Measurements from ENCODE around the gene C19orf47. TPM values are rescaled to one million over a fixed set of nuclear protein-coding genes. Genes with fewer than 3 reads are reported as not detected.
"Not testable (repeated sequence)": the region's sequence is repeated elsewhere in the genome, so short reads cannot be mapped to it uniquely, and the experiment has no call there.

Gene C19orf47
- polyA plus RNA-seq, 1 donor from 2014 or later = 22.8 TPM

DNA sequence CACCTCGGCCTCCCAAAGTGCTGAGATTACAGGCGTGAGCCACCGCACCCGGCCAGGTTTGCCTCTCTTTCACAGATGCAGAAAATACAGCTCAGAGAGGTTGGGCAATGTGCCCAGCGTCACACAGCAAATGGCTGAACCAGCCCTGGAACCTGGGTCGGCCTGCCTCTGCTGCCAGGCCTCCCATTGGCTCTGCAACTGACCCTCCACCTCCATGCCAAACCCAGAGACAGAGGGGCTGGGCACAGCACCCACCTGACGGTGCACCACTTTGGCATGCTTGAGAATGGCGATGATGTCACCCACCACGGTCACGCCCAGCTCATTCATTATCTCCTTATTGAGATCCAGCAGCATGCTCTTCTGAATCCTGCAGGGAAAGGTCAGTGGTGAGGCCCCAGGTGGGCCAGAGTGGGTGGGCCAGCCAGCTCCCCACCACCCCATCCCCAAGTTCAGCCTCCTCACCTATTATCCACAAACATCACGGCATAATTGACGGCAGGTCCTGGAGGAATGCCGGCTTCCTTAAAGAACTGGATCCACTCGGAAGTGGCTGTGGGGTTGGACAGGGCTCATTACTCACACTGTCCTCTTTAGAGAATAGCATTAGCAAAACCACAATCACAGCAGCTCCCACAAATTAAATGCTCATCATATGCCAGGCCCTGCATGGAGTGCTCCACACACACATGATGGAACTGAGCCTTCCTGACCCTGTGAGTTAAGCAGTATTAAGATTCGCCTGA is 12.2 kb downstream of the C19orf47 start:
- no peaks in the 10 kb centered on the region for H3K9me3 ChIP-seq (ENCODE audit: low read length)
- H4K20me1 ChIP-seq (ENCODE audit: insufficient read depth) = no peaks in the 10 kb centered on the region
- H2AFZ ChIP-seq (ENCODE audit: low read depth, low read length) = no peak overlapping the region
- no peak overlapping the region for H3K9ac ChIP-seq (ENCODE audit: low read length)
- H3K4me3 ChIP-seq (ENCODE audit: low read length) = no peak overlapping the region
- H3F3A ChIP-seq (ENCODE audit: insufficient read depth, low read length, poor library complexity, severe bottlenecking) = no peaks in the 10 kb centered on the region
- TF ChIP-seq TAF1 (IDR thresholded peaks at IDR 0.05; ENCODE audit: low read depth) = no peak
- no peak for TF ChIP-seq POLR2AphosphoS5 (IDR thresholded peaks at IDR 0.05)
- TF ChIP-seq SMC3 (conservative IDR thresholded peaks at IDR 0.05; ENCODE audit: poor library complexity) = no peak
- H3K36me3 ChIP-seq (ENCODE audit: insufficient read depth, low read length) = no peaks in the 10 kb centered on the region
- H3K79me2 ChIP-seq (replicated peaks; ENCODE audit: insufficient read depth, low read length) = no peaks in the 10 kb centered on the region
- no peaks in the 10 kb centered on the region for H3K9me2 ChIP-seq (ENCODE audit: insufficient read depth, low read length)
- H3K4me2 ChIP-seq (ENCODE audit: low read length) = no peak overlapping the region
- H3K27me3 ChIP-seq (ENCODE audit: insufficient read depth, low read depth, low read length) = no peaks in the 10 kb centered on the region
- H3K27ac ChIP-seq (ENCODE audit: low read length) = no peak overlapping the region

DNA sequence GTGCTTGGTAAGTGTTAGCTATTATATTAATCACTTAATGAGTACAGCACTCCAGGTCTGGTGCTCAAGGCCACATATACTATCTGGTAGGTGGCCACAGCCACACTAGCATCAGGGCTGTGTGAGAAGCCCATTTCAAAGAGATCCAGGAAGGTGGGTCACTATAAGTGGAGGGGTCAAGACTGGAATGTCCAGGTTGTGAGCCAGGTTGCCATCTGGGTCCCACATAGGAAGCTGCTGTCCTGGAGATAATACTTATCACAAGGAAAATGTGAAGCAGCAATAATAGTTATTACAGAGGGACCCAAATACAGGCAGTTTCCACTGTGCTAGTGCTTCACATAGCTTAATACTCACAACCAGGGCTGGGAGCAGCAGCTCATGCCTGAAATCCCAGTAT is 13.1 kb downstream of the C19orf47 start:
- H3K36me3 ChIP-seq (ENCODE audit: insufficient read depth, low read length) = no peaks in the 10 kb centered on the region
- no peak overlapping the region for H3K27ac ChIP-seq (ENCODE audit: low read length)
- H3K4me2 ChIP-seq (ENCODE audit: low read length) = no peak overlapping the region
- no peaks in the 10 kb centered on the region for H3K9me3 ChIP-seq (ENCODE audit: low read length)
- H2AFZ ChIP-seq (ENCODE audit: low read depth, low read length) = no peak overlapping the region
- no peaks in the 10 kb centered on the region for H3K79me2 ChIP-seq (replicated peaks; ENCODE audit: insufficient read depth, low read length)
- no peak overlapping the region for H3K9ac ChIP-seq (ENCODE audit: low read length)
- H4K20me1 ChIP-seq (ENCODE audit: insufficient read depth) = no peaks in the 10 kb centered on the region
- H3F3A ChIP-seq (ENCODE audit: insufficient read depth, low read length, poor library complexity, severe bottlenecking) = no peaks in the 10 kb centered on the region
- H3K4me3 ChIP-seq (ENCODE audit: low read length) = no peak overlapping the region
- H3K9me2 ChIP-seq (ENCODE audit: insufficient read depth, low read length) = no peaks in the 10 kb centered on the region
- TF ChIP-seq, protein P1, sequence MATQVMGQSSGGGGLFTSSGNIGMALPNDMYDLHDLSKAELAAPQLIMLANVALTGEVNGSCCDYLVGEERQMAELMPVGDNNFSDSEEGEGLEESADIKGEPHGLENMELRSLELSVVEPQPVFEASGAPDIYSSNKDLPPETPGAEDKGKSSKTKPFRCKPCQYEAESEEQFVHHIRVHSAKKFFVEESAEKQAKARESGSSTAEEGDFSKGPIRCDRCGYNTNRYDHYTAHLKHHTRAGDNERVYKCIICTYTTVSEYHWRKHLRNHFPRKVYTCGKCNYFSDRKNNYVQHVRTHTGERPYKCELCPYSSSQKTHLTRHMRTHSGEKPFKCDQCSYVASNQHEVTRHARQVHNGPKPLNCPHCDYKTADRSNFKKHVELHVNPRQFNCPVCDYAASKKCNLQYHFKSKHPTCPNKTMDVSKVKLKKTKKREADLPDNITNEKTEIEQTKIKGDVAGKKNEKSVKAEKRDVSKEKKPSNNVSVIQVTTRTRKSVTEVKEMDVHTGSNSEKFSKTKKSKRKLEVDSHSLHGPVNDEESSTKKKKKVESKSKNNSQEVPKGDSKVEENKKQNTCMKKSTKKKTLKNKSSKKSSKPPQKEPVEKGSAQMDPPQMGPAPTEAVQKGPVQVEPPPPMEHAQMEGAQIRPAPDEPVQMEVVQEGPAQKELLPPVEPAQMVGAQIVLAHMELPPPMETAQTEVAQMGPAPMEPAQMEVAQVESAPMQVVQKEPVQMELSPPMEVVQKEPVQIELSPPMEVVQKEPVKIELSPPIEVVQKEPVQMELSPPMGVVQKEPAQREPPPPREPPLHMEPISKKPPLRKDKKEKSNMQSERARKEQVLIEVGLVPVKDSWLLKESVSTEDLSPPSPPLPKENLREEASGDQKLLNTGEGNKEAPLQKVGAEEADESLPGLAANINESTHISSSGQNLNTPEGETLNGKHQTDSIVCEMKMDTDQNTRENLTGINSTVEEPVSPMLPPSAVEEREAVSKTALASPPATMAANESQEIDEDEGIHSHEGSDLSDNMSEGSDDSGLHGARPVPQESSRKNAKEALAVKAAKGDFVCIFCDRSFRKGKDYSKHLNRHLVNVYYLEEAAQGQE (IDR thresholded peaks at IDR 0.05; ENCODE audit: borderline replicate concordance) = no peak
- TF ChIP-seq SMC3 (conservative IDR thresholded peaks at IDR 0.05; ENCODE audit: poor library complexity) (no peak), EZH2 (IDR thresholded peaks at IDR 0.05; ENCODE audit: borderline replicate concordance, insufficient read depth, low read length, poor library complexity, severe bottlenecking) (no peak), MXI1 (conservative IDR thresholded peaks at IDR 0.05; ENCODE audit: poor library complexity, severe bottlenecking) (no peak), EP300 (conservative IDR thresholded peaks at IDR 0.05; ENCODE audit: poor library complexity, severe bottlenecking) (no peak), RAD21 (conservative IDR thresholded peaks at IDR 0.05) (no peak), TAF1 (IDR thresholded peaks at IDR 0.05; ENCODE audit: low read depth) (no peak), POLR2AphosphoS5 (IDR thresholded peaks at IDR 0.05) (no peak)
- TF ChIP-seq, protein P2, sequence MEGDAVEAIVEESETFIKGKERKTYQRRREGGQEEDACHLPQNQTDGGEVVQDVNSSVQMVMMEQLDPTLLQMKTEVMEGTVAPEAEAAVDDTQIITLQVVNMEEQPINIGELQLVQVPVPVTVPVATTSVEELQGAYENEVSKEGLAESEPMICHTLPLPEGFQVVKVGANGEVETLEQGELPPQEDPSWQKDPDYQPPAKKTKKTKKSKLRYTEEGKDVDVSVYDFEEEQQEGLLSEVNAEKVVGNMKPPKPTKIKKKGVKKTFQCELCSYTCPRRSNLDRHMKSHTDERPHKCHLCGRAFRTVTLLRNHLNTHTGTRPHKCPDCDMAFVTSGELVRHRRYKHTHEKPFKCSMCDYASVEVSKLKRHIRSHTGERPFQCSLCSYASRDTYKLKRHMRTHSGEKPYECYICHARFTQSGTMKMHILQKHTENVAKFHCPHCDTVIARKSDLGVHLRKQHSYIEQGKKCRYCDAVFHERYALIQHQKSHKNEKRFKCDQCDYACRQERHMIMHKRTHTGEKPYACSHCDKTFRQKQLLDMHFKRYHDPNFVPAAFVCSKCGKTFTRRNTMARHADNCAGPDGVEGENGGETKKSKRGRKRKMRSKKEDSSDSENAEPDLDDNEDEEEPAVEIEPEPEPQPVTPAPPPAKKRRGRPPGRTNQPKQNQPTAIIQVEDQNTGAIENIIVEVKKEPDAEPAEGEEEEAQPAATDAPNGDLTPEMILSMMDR (IDR thresholded peaks at IDR 0.05; ENCODE audit: poor library complexity, severe bottlenecking) = no peak
- no peaks in the 10 kb centered on the region for H3K27me3 ChIP-seq (ENCODE audit: insufficient read depth, low read depth, low read length)

DNA sequence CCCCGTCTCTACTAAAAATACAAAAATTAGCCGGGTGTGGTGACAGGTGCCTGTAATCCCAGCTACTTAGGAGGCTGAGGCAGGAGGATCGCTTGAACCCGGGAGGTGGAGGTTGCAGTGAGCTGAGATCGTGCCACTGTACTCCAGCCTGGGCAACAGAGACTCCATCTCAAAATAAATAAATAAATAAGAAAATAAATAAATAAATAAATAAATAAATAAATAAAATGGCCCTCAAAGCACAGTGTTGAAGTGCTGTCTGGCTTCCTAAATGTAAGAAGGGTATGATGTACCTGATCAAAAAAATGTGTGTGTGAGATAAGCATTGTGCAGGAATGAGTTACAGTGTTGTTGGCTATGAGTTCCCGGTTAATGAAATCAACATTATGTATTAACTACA is 15.1 kb downstream of the C19orf47 start:
- H4K20me1 ChIP-seq (ENCODE audit: insufficient read depth); H3K79me2 ChIP-seq (replicated peaks; ENCODE audit: insufficient read depth, low read length); H3K9me2 ChIP-seq (ENCODE audit: insufficient read depth, low read length); H3K9me3 ChIP-seq (ENCODE audit: low read length); H3F3A ChIP-seq (ENCODE audit: insufficient read depth, low read length, poor library complexity, severe bottlenecking); H3K27ac ChIP-seq (ENCODE audit: low read length); H3K4me2 ChIP-seq (ENCODE audit: low read length); H3K36me3 ChIP-seq (ENCODE audit: insufficient read depth, low read length); H3K9ac ChIP-seq (ENCODE audit: low read length); H3K27me3 ChIP-seq (ENCODE audit: insufficient read depth, low read depth, low read length); H3K4me3 ChIP-seq (ENCODE audit: low read length); H2AFZ ChIP-seq (ENCODE audit: low read depth, low read length): not testable (repeated sequence)

All from neural cell (in vitro differentiated cells).